Measurements from ENCODE around the gene WDR87.
"Not testable (repeated sequence)": the region's sequence is repeated elsewhere in the genome, so short reads cannot be mapped to it uniquely, and the experiment has no call there.

Gene WDR87

GRCh38 chr19:37874784-37875183, 31.6 kb downstream of the WDR87 start:
- Histone ChIP-seq H3K27me3 (ENCODE audit: low read depth, low read length) (no peaks in the 10 kb centered on the region), H3K9me3 (ENCODE audit: control insufficient read depth in 1 of 2, low read length in 2 of 2) (peaks cover 0 to 11% of the 10 kb centered on the region in 2 donors), H3K4me3 (ENCODE audit: low read depth in 1 of 2, low read length in 2 of 2) (no peak overlapping the region), H3K4me1 (ENCODE audit: control insufficient read depth in 1 of 2, insufficient read depth in 2 of 2, low read length in 2 of 2) (no peaks in the 10 kb centered on the region), H3K27ac (ENCODE audit: low read length) (no peak overlapping the region), H3K36me3 (ENCODE audit: control insufficient read depth in 1 of 2, insufficient read depth in 2 of 2, low read length in 2 of 2) (no peaks in the 10 kb centered on the region)

DNA sequence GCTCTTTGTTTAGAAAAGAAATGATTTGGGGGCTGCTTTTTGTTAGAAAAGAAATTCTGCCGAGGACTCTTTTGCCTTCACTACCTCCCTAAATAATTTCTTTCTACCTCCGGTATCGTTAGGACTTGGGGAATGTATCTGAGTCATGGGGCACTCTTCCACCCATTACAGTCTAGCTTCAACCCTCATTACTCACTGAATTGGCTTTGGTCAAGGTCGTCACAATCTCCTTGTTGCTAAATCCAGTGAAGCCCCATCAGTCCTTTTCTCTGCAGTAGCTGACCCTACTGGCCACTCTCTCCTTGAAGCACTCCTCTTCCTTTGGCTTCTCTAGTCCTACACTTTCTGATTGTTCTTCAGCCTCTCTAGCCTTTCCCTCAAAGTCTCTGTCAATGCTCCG, 34.0 kb downstream of the WDR87 start:
- H3K4me3 ChIP-seq (ENCODE audit: low read depth in 1 of 2, low read length in 2 of 2) = no peak overlapping the region
- H3K9me3 ChIP-seq (ENCODE audit: control insufficient read depth in 1 of 2, low read length in 2 of 2) = peaks cover 0 to 13% of the 10 kb centered on the region in 2 donors
- H3K27ac ChIP-seq (ENCODE audit: low read length) = no peak overlapping the region
- no peaks in the 10 kb centered on the region for H3K36me3 ChIP-seq (ENCODE audit: control insufficient read depth in 1 of 2, insufficient read depth in 2 of 2, low read length in 2 of 2)
- no peaks in the 10 kb centered on the region for H3K27me3 ChIP-seq (ENCODE audit: low read depth, low read length)
- no peaks in the 10 kb centered on the region for H3K4me1 ChIP-seq (ENCODE audit: control insufficient read depth in 1 of 2, insufficient read depth in 2 of 2, low read length in 2 of 2)

- Histone ChIP-seq H3K27ac (ENCODE audit: low read length) (no peak overlapping the region), H3K4me1 (ENCODE audit: control insufficient read depth in 1 of 2, insufficient read depth in 2 of 2, low read length in 2 of 2) (no peaks in the 10 kb centered on the region), H3K36me3 (ENCODE audit: control insufficient read depth in 1 of 2, insufficient read depth in 2 of 2, low read length in 2 of 2) (no peaks in the 10 kb centered on the region), H3K4me3 (ENCODE audit: low read depth in 1 of 2, low read length in 2 of 2) (no peak overlapping the region), H3K27me3 (ENCODE audit: low read depth, low read length) (no peaks in the 10 kb centered on the region), H3K9me3 (ENCODE audit: control insufficient read depth in 1 of 2, low read length in 2 of 2) (peaks cover 0 to 13% of the 10 kb centered on the region in 2 donors)
Observed at GRCh38 chr19:37869766-37870340, 36.5 kb downstream of the WDR87 start.

DNA sequence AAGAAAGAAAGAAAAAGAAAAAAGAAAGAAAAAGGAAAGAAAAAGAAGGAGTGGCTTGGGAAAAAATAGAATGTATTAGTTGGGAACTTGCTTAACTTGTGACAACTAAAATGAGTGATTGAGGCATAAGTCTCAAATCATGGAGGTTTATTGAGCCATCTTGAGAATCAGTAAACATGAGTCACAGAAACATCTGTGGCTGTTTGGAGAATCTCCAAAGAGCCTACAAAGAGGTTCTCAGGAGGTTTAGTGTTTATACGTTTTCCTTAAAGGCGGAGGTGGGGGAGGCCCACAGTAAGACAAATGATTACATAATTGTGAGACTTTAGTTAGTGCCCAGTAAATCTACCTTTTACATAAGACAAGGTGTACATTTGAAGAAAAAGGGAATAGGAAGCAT, 38.6 kb downstream of the WDR87 start:
- H3K36me3 ChIP-seq (ENCODE audit: control insufficient read depth in 1 of 2, insufficient read depth in 2 of 2, low read length in 2 of 2) = no peaks in the 10 kb centered on the region
- H3K27ac ChIP-seq (ENCODE audit: low read length) = no peak overlapping the region
- H3K9me3 ChIP-seq (ENCODE audit: control insufficient read depth in 1 of 2, low read length in 2 of 2) = peaks cover 0 to 13% of the 10 kb centered on the region in 2 donors
- no peaks in the 10 kb centered on the region for H3K27me3 ChIP-seq (ENCODE audit: low read depth, low read length)
- no peaks in the 10 kb centered on the region for H3K4me1 ChIP-seq (ENCODE audit: control insufficient read depth in 1 of 2, insufficient read depth in 2 of 2, low read length in 2 of 2)
- H3K4me3 ChIP-seq (ENCODE audit: low read depth in 1 of 2, low read length in 2 of 2) = no peak overlapping the region

- H3K4me3 ChIP-seq (ENCODE audit: low read depth in 1 of 2, low read length in 2 of 2); H3K9me3 ChIP-seq (ENCODE audit: control insufficient read depth in 1 of 2, low read length in 2 of 2); H3K36me3 ChIP-seq (ENCODE audit: control insufficient read depth in 1 of 2, insufficient read depth in 2 of 2, low read length in 2 of 2); H3K27me3 ChIP-seq (ENCODE audit: low read depth, low read length); H3K4me1 ChIP-seq (ENCODE audit: control insufficient read depth in 1 of 2, insufficient read depth in 2 of 2, low read length in 2 of 2); H3K27ac ChIP-seq (ENCODE audit: low read length): not testable (repeated sequence)
Observed at GRCh38 chr19:37865930-37866329, 40.5 kb downstream of the WDR87 start.

DNA sequence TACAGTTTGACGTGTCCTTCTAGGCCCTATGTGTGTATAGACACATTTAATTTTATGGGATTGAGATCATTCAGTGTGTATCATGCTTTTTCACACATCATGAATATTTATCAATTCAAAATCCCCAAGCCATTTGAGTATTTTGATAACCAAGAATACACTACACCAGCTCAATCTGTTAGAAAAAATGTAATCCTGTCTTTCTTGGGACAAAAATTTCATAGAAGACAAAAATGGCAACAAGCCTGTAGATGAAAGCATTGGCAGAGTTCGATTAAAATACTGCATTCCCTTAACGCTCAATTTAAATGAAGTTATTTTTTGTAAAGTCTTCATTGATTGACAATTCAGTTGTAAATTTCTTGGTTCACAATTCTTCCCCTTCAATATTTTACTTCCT, 41.9 kb downstream of the WDR87 start:
- Histone ChIP-seq H3K4me1 (ENCODE audit: control insufficient read depth in 1 of 2, insufficient read depth in 2 of 2, low read length in 2 of 2) (no peaks in the 10 kb centered on the region), H3K4me3 (ENCODE audit: low read depth in 1 of 2, low read length in 2 of 2) (no peak overlapping the region), H3K36me3 (ENCODE audit: control insufficient read depth in 1 of 2, insufficient read depth in 2 of 2, low read length in 2 of 2) (no peaks in the 10 kb centered on the region), H3K27me3 (ENCODE audit: low read depth, low read length) (no peaks in the 10 kb centered on the region), H3K27ac (ENCODE audit: low read length) (no peak overlapping the region), H3K9me3 (ENCODE audit: control insufficient read depth in 1 of 2, low read length in 2 of 2) (no peaks in the 10 kb centered on the region)

DNA sequence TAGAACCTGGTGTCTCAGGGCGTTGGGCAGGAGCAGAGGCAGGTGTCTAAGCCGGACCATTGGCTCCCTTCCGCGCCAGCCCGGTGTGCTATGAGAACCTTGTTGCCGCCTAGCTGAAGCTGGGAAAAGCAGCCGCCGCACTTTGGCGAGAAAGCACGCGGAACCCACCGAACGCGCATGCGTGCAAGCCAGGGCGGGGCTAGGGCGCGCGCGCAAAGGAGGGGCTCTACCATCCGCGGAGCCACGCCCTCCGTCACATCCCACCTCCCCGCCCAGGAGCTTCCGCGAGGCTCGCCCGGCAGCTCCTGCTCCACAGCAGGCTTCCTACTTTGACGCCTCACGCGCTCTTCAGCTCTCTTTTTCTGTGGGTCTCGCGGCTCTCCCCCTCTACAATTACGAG, 51.3 kb downstream of the WDR87 start:
- Histone ChIP-seq H3K27ac (ENCODE audit: low read length) (no peak overlapping the region), H3K9me3 (ENCODE audit: control insufficient read depth in 1 of 2, low read length in 2 of 2) (peaks cover 0 to 9% of the 10 kb centered on the region in 2 donors), H3K27me3 (ENCODE audit: low read depth, low read length) (no peaks in the 10 kb centered on the region), H3K4me3 (ENCODE audit: low read depth in 1 of 2, low read length in 2 of 2) (no peak overlapping the region), H3K4me1 (ENCODE audit: control insufficient read depth in 1 of 2, insufficient read depth in 2 of 2, low read length in 2 of 2) (no peaks in the 10 kb centered on the region), H3K36me3 (ENCODE audit: control insufficient read depth in 1 of 2, insufficient read depth in 2 of 2, low read length in 2 of 2) (no peaks in the 10 kb centered on the region)

DNA sequence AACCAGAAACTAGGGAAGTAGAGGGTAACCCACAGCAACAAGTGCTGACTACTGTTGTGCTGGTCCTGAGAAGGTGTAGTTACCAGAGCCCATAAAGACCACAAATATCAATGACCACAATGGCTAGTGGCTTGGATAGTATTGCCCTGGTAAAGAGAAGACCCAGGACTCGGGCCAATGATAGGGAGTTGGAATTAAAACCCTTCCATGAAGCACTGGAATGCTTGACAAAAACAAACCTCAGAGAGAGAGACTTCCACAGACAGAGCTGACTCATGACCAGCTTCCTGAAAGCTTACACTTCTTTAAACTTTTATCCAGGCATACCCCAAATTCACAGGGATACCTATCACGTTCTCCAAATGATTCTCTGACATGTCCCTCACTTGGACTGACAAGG, 60.5 kb downstream of the WDR87 start:
- H3K9me3 ChIP-seq (ENCODE audit: control insufficient read depth in 1 of 2, low read length in 2 of 2) = peaks cover 0 to 8% of the 10 kb centered on the region in 2 donors
- no peak overlapping the region for H3K27ac ChIP-seq (ENCODE audit: low read length)
- H3K27me3 ChIP-seq (ENCODE audit: low read depth, low read length) = no peaks in the 10 kb centered on the region

More for the DNA sequence above, 60.5 kb downstream of the WDR87 start:
- Histone ChIP-seq H3K4me3 (ENCODE audit: low read depth in 1 of 2, low read length in 2 of 2) (no peak overlapping the region), H3K36me3 (ENCODE audit: control insufficient read depth in 1 of 2, insufficient read depth in 2 of 2, low read length in 2 of 2) (no peaks in the 10 kb centered on the region), H3K4me1 (ENCODE audit: control insufficient read depth in 1 of 2, insufficient read depth in 2 of 2, low read length in 2 of 2) (no peaks in the 10 kb centered on the region)

All from muscle layer of duodenum (tissue), 2 donors.